ENCODE results near the gene SUGCT.

GRCh38 chr7:40826411-40827221 lies 691.8 kb downstream of the SUGCT start:
- TF ChIP-seq CTCF (conservative IDR thresholded peaks at IDR 0.05; ENCODE audit: low read length): no peak
- TF ChIP-seq EZH2phosphoT487 (IDR thresholded peaks at IDR 0.05; ENCODE audit: borderline replicate concordance, low read depth, low read length): no peak

All from OCI-LY7 (cell line).